ENCODE data around the gene PAEP.
"Not testable (repeated sequence)": the region's sequence is repeated elsewhere in the genome, so short reads cannot be mapped to it uniquely, and the experiment has no call there.

PAEP gene

DNA sequence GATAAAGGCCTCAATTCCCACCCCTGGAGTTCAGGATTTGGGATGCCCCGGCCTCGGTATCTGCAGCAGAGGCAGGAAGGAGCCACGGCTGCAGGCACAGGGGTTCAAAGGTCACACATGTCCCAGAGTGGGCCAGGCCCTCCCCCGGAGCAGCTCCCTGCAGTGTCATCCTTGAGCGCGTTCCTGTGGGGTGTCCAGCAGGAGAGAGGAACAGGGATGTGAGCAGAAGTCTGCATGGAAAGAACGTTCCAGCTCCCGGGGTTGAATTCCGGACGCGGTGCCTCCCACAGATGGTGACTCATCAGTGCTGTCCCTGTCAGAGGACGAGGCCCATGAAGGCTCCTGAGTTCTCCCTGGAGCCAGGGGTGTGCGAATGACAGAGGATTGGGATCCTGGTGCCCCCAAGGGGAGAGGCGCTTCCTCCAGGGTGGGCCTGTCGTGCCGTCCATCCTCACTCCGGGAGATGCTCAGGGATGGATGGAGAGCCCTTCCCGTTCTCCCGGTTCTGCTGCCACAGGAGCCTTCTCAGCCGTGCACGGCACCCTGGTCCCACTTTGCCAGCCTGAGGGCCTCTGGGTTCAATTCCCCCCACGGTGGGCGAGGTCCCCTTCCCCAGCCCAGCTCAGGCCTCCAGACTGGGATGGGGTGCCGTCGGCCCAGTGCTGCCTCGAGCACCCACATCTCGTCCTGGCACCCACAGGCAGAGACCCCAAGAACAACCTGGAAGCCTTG, 37.3 kb upstream of the PAEP start:
- no peak for DNase-seq
- in situ Hi-C loops (cut with MboI; ENCODE audit: low pct_unique_long_range_greater_than_20kb, low sequenced_read_pairs), result no loop called here

DNA sequence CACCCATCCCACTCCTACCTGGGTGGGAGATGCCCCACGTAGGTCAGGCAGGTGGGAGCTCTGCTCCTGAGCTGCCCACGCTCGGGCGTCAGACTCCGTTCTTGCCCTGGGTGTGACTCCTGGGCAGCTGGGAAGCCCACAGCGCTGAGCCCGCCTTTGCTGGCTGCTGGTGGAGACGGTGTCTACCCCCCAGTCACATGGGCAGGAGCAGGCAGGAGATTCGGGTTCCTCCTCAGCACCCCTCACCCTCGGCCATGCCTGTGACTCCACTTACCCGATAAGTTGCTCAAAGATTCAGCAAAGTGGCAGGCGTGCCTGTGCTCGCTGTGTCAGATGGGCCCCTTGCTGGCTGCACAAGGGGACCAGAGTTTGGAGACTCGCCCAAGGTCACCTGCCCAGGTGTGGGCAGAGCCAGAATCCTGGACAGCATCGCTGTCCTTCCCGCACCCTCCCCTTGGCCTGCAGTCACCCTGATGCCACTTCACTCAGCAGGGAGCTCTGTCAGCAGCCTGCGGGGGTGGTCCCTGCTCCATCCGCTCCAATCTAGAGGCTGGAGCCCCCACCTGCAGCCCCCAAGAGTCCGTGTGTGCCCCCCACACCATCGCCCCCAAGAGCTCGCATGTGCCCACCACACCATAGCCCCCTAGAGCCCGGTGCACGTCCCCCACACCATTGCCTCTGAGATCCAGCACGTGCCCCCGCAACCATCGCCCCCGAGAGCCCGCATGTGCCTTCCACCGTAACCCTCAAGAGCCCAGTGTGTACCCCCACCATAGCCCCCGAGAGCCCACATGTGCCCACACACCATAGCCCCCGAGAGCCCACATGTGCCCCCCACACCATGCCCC, 36.1 kb upstream of the PAEP start:
- no peak for DNase-seq
- in situ Hi-C loops (cut with MboI; ENCODE audit: low pct_unique_long_range_greater_than_20kb, low sequenced_read_pairs), result no loop called here

DNA sequence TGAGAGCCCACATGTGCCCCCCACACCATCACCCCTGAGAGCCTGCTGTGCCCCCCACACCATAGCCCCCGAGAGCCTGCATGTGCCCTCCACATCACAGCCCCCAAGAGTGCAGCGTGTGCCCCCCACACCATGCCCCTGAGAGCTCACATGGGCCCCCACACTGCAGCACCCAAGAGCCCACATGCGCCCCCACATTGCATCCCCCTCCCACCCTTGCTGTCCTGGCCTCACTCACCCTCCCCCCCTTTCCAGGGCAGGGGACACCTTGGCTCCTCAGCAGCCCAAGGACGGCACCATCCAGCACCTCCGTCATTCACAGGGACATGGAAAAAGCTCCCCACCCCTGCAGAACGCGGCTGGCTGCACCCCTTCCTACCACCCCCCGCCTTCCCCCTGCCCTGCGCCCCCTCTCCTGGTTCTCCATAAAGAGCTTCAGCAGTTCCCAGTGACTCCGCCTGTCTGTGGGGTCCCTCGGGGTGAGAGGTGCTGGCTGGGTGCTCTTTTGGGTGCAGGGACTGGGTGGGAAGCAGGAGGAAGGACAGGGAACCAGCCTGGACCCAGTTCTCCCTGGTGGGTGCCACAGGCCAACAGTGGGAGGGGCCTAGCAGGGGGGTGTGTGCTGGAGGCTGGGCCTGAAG, 35.3 kb upstream of the PAEP start:
- no peak for DNase-seq
- in situ Hi-C loops (cut with MboI; ENCODE audit: low pct_unique_long_range_greater_than_20kb, low sequenced_read_pairs), result no loop called here

DNA sequence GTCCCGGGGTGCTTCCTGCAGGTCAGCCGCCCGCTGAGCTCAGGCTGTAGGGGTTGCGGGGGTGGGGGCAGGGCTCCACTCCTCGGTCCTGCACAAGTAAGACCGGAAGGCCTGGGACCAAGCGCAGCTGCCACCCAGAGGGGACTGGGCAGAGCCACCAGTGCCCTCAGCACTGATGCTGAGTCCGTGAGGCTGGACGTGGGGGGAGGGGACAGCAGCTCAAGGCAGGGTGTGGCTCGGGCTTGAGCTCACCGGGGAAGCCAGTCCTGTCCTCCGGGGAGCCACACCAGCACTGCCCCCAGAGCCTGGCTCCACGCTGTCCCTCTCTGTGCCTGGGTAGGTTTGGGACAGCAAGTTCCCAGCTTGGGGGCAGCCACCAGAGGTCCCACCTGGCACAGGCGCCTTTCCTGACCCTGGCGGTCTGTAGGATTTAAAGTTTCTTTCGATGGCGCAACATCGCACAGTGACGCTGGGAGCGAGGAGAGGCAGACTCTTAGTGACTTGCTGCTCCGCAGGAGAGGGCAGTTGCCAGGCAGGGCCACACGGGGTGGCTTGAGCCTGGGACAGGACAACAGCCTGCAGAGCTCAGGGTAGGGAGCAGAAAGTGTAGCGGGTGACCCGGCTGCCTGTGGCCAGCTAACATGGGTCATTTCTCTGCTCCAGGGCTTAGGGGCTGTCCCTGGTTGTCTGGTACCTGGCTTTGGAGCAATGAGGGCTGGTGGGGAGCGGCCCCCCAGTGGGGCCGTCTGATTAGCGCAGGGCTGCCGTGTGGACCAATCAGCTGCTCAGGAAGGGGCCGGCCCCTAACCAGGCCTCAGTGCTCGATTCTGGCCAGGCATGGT, 34.6 kb upstream of the PAEP start:
- in situ Hi-C loops (cut with MboI; ENCODE audit: low pct_unique_long_range_greater_than_20kb, low sequenced_read_pairs), result no loop called here
- no peak for DNase-seq

DNA sequence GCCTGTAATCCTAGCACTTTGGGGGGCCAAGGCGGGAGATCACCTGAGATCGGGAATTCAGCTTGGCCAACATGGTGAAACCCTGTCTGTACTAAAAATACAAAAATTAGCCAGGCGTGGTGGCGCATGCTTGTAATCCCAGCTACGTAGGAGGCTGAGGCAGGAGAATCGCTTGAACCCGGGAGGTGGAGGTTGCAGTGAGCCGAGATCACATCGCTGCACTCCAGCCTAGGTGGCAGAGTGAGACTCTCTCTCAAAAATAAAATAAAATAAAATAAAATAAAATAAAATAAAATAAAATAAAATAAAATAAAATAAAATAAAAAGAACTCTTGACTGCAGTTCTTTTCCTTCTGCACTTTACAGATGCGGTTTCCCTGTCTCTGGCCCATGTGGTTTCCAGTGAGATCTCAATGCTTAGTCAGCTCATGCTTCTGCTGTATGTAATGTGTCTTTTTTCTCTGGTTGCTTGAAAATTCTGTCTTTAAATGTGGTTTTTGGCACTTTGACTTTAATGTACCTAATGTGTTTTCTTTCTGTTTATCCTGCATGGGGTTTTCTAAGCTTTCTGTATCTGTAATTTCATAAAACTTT, 32.6 kb upstream of the PAEP start:
- DNase-seq; in situ Hi-C loops (cut with MboI; ENCODE audit: low pct_unique_long_range_greater_than_20kb, low sequenced_read_pairs): not testable (repeated sequence)

DNA sequence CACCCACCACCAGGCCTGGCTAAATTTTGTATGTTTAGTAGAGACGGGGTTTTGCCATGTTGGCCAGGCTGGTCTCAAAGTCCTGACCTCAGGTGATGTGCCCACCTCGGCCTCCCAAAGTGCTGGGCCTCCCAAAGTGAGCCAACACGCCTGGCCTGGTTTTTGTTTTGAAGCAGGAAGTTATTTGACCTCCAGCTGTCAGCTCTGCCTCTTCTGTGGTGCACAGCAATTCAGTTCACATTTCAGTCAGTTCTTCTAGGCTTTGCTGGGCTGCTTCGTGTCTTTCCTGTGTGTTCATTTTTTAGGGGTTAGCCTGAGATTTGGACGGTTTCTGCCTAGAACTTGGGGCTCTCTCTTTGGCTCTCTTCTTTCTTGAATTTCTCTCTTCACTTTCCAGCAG, 31.4 kb upstream of the PAEP start:
- DNase-seq, result no peak
- in situ Hi-C loops (cut with MboI; ENCODE audit: low pct_unique_long_range_greater_than_20kb, low sequenced_read_pairs), result no loop called here

DNA sequence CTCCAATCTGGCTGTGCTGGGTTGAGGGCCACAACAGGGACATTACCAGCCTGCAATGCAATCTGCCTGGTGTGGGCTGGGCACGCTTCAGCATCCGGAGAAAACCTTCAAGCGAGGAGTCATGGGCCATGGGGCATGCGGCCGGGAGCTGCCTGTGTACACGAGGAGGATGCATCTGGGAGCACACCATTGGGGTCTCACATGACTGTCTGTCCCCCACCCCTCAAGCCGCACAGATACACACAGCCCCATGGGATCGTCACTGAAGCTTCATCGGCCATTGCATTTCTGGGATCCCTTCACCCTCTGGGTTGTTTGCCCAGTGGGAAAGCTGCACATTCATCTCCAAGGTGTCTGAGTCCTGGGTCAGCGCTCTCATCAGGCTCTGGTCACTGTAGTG, 30.5 kb upstream of the PAEP start:
- DNase-seq, result no peak
- in situ Hi-C loops (cut with MboI; ENCODE audit: low pct_unique_long_range_greater_than_20kb, low sequenced_read_pairs), result no loop called here

DNA sequence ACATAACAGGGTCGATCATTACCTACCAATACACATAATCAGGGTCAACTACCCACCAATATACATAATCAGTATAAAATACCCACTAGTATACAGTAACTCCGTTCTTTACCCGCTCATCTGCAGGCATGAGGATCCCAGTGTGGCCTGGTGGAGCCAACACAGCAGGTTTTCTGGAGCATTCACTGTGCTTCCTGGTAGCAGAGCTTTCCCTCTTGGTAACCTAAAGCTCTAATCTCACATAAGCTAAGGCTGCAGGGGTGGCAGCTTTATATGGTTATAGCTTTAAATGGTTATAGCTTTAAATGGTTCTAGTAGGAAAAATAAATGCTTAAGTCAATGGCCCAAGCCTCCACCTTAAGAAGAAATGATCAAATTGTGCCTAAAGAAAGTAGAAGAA, 28.4 kb upstream of the PAEP start:
- DNase-seq, result no peak
- in situ Hi-C loops (cut with MboI; ENCODE audit: low pct_unique_long_range_greater_than_20kb, low sequenced_read_pairs), result no loop called here

DNA sequence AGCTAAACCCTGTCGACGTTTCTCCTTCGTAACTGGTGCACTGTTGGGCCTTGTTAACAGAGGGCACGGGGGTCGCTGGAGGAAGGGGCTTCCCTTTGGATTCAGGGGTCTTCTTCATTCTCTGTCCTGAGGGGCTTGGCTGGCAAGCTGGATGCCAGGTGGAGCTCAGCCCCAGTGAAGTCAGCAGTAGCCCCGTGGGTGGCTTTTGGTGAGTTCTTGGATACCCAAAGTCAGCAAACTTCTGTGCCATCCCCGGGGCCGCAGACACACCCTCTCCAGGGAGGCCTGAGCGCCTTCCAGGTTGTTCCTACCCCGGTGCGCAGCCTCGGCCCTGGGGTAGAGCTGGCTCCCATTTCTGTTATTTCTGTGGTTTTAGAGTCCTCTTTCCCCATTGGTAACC, 27.9 kb upstream of the PAEP start:
- DNase-seq, result no peak
- in situ Hi-C loops (cut with MboI; ENCODE audit: low pct_unique_long_range_greater_than_20kb, low sequenced_read_pairs), result no loop called here

DNA sequence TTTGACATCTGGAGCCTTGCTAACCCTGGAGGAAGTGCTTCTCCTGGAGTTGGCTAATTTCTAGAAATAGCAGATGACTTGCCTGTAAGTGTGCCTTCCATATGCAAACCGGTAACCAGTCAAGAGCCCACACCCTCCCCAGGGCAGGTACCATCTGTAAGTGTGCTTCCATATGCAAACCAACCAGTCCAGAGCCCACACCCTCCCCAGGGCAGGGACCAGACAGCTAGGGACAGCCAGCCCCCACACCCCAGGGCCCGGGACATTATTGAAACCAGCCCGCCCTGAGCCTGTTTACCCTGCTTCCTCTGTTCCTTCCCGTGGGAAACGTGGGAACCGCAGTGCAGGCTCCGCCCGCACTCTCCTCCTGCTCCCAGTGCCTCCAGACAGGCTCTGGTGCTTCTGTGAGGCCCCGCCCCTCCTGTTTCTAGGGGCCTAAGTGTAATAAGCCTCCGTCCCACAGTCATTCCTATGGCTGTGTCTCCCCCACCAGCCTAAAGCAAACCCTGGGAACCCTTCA, 27.3 kb upstream of the PAEP start:
- in situ Hi-C loops (cut with MboI; ENCODE audit: low pct_unique_long_range_greater_than_20kb, low sequenced_read_pairs), result not testable (repeated sequence)

DNA sequence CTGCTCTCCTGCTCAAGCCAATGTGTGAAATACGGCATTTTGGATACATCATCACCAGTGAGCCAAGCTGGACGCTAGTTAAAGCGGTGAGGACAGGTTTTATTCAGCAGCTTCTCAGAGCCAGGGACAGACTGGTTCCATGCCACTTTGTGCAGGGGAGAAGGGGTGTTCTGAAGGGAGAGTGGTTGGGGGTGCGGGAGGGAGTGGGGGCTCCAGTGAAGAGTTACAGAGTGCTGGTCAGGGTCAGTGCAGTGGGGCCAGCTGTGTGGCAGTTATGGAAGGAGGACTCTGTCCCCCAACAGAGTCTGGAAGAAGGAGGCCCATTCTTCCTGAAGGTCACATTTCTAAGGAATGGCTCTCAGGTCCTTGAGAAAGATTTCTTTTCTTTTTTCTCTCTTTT, 26.7 kb upstream of the PAEP start:
- in situ Hi-C loops (cut with MboI; ENCODE audit: low pct_unique_long_range_greater_than_20kb, low sequenced_read_pairs); DNase-seq: not testable (repeated sequence)

More for the DNA sequence above, 27.3 kb upstream of the PAEP start:
- DNase-seq, result not testable (repeated sequence)

DNA sequence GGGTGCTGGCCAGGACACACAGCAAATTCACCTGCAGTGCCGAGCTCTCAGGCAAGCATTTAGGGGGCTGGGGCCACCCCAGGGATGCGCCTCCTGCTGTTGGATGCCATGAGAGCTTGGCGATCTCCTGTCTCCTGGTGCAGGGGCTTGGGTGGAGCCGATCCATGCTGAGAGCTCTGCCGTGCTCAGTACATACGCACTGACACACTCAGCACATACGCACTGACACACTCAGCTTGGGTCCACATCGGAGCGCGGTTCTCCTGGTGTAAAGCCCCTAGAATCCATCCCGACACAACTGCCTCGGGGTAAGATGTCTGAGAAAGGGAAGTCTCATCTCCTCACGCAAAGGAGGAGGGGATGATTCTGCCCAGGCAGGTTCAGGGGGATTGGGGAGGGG, 25.9 kb upstream of the PAEP start:
- DNase-seq; in situ Hi-C loops (cut with MboI; ENCODE audit: low pct_unique_long_range_greater_than_20kb, low sequenced_read_pairs): not testable (repeated sequence)

DNA sequence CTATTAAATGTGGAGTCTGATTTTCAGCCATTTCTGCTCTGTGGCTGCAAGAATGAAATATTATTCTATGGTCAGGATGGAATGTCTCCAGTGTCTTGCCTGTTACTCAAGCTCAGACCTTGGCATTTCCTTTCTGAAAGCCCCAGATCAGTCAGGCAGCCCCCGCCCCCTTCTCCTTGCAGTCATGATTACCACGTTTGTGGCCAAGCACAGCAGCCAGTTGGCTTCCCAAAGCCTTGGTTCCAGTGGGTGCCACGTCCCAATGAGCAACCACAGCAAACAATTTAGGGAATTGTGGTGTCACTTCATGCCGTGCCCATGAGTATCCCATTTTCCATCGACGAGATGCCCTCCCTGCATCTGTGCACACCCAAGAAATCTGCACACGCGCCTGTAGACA, 25.3 kb upstream of the PAEP start:
- DNase-seq, result no peak
- in situ Hi-C loops (cut with MboI; ENCODE audit: low pct_unique_long_range_greater_than_20kb, low sequenced_read_pairs), result no loop called here

DNA sequence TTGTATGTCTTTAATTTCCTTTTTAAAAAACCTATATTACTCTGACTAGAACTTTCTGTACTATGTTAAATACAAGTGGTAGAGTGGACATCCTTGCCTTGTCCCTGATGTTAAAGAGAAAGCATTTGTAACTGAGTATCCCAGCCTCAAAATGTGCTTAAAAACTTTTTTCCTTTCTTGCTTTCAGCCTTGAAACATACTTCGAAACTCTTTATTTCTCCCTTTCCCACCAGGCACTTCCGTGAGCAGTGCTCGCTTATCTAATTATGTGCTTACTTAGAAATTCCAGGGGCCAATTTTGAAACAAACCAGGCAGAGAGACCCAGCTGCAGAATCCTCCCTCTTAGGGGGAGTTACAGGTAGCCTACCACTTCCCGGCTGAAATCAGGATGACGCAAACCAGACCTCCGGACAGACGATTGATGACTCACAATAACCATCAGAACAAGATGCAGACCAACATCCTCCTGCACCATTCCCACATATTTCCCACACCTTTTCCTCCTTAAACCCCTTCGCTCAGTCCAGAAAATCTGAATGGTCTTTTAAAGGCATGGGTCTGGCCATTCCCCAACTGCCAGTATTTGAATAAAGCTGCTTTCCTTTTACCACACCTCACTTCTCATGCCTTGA, 18.2 kb upstream of the PAEP start:
- DNase-seq; in situ Hi-C loops (cut with MboI; ENCODE audit: low pct_unique_long_range_greater_than_20kb, low sequenced_read_pairs): not testable (repeated sequence)

DNA sequence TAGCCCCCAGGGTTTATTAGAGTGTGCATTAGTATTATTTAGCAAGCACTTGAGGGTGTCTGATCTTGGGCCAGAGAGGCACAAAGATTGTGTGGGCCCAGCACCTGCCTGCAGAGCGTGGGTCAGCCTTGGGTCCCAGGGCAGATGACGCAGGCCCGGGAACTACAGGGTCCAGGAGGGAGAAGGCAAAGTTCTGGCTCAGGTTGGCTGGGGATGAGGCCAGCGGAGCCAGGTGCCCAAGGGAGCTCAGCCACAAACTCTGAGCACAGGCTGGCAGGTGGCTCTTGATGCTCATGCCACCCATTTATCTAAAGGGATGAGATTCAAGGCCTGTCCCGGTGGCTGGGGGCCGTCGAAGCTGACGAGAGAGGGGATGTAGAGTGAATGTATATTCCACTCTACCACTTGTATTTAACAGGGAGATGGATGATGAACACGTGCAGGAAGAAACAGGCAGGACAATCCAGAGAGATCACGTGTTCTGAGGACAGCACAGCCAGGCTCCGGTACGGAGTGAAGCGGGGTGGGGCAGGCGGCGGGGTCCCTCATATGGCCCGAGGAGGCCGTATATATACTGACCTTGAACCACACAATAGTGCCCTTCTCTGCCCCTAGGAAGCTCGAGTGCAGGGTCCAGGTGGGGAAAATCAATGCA, 16.4 kb upstream of the PAEP start:
- in situ Hi-C loops (cut with MboI; ENCODE audit: low pct_unique_long_range_greater_than_20kb, low sequenced_read_pairs), result no loop called here
- DNase-seq, result no peak

DNA sequence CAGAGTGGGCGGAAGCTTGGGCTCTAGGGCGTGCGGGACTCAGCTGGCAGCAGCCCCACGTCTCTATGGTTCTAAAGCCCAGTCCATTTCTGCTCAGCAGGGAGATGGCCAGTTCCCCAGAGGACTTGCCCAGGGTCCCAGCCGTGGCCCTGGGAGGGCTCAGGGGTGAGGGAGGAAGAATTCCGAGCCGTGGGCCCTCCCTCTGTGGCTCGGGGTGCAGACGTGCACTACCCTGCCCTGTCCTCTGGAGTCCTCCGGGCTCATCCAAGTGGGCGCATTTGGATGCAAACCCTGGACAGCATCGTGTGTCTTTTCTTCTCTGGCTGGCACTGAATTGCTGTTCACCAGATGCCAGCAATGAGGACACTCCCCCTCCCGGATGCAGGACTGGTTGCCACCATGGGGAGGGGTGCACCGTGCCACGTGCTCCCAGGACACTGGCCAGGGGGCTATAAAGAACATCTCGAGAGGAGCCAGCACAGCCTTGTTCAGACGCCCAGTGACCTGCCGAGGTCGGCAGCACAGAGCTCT, 15.8 kb upstream of the PAEP start, which contains the start of gene OBP2A:
TSS of gene OBP2A (plus strand) at position 481 of the 531 bp plus-strand sequence. CDS start 55 bp downstream, outside the sequence.
- in situ Hi-C loops (cut with MboI; ENCODE audit: low pct_unique_long_range_greater_than_20kb, low sequenced_read_pairs); DNase-seq: not testable (repeated sequence)
